Prostate gland (tissue), 2 donors: Measurements from ENCODE around the gene LATS2.
"Not testable (repeated sequence)": the region's sequence is repeated elsewhere in the genome, so short reads cannot be mapped to it uniquely, and the experiment has no call there.

ENCODE experiments used
- POLR2A ChIP-seq: fragments of 450-650 bp; IDR thresholded peaks from one replicate; pipeline ENCODE4 v1.6.1; 2016; ENCODE audit warnings: antibody characterized with exemption, mild to moderate bottlenecking
- POLR2AphosphoS5 ChIP-seq: sonication (generic); formaldehyde crosslinking; IDR thresholded peaks from one replicate; pipeline ENCODE4 v1.6.1; 2017; ENCODE audit warnings: antibody characterized with exemption
- TF ChIP-seq, protein P1 (sequence below), 4 experiments: fragments of 200-600 bp in 2 of 4; fragments of 450-650 bp in 2 of 4; sonication (generic) in 2 of 4; IDR thresholded peaks; 1 replicate in 3 of 4; 2 replicates in 1 of 4; pipeline ENCODE4 v1.5.1; 2016 to 2019; ENCODE audit warnings: antibody characterized with exemption in 4 of 4, mild to moderate bottlenecking in 2 of 4, moderate library complexity in 2 of 4

DNA sequence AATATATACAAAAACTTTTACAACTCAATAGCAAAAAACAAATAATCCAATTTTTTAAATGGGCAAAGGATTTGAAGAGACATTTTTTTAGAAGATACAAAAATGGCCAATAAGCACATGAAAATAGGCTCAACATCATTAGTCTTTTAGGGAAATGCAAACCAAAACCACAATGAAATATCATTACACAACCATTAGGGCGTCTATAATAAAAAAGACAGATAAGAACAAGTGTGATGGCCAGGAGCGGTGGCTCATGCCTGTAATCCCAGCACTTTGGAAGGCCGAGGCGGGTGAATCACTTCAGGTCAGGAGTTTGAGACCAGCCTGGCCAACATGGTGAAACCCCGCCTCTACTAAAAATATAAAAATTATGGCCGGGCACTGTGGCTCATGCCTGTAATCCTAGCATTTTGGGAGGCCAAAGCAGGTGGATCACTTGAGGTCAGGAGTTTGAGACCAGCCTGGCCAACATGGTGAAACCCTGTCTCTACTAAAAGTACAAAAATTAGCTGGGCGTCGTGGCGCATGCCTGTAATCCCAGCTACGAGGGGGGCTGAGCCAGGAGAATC is 104.3 kb downstream of the LATS2 start:
- TF ChIP-seq, protein P1, sequence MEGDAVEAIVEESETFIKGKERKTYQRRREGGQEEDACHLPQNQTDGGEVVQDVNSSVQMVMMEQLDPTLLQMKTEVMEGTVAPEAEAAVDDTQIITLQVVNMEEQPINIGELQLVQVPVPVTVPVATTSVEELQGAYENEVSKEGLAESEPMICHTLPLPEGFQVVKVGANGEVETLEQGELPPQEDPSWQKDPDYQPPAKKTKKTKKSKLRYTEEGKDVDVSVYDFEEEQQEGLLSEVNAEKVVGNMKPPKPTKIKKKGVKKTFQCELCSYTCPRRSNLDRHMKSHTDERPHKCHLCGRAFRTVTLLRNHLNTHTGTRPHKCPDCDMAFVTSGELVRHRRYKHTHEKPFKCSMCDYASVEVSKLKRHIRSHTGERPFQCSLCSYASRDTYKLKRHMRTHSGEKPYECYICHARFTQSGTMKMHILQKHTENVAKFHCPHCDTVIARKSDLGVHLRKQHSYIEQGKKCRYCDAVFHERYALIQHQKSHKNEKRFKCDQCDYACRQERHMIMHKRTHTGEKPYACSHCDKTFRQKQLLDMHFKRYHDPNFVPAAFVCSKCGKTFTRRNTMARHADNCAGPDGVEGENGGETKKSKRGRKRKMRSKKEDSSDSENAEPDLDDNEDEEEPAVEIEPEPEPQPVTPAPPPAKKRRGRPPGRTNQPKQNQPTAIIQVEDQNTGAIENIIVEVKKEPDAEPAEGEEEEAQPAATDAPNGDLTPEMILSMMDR (IDR thresholded peaks at IDR 0.05) = not testable (repeated sequence)
- TF ChIP-seq POLR2A, POLR2AphosphoS5: not testable (repeated sequence)
